Erythroblast (primary cell): ENCODE results near the gene ZNF846.
"Not testable (repeated sequence)": the region's sequence is repeated elsewhere in the genome, so short reads cannot be mapped to it uniquely, and the experiment has no call there.

ENCODE experiments used
- DNase-seq, 2 experiments: peaks; one replicate each; lab custom pipeline; 2025; lab: John Stamatoyannopoulos, UW
- GATA1 ChIP-seq: IDR thresholded peaks from 2 replicates; pipeline ENCODE4 v1.6.1; 2011; ENCODE audit warnings: low read depth, mild to moderate bottlenecking, control low read depth, low read length, moderate library complexity
- POLR2A ChIP-seq: IDR thresholded peaks from 2 replicates; pipeline ENCODE4 v1.6.1; 2011; ENCODE audit warnings: mild to moderate bottlenecking, low read length

The ZNF846 gene

GRCh38 chr19:9789066-9789465, 20.5 kb upstream of the ZNF846 start:
- DNase-seq: no peak
- TF ChIP-seq POLR2A: no peak
- no peak for TF ChIP-seq GATA1

- DNase-seq: not testable (repeated sequence)
Observed at GRCh38 chr19:9788604-9789003, 20.1 kb upstream of the ZNF846 start.

GRCh38 chr19:9786819-9787218, 18.3 kb upstream of the ZNF846 start:
- TF ChIP-seq POLR2A (no peak), GATA1 (no peak)
- no peak for DNase-seq

GRCh38 chr19:9786342-9786741, 17.8 kb upstream of the ZNF846 start:
- TF ChIP-seq GATA1 (no peak), POLR2A (no peak)
- DNase-seq: no peak

GRCh38 chr19:9785367-9786331, 17.1 kb upstream of the ZNF846 start:
- TF ChIP-seq GATA1 (no peak), POLR2A (peak; percentile 82)
- DNase-seq: peak; percentile 91 to 92

GRCh38 chr19:9784163-9784496, 15.6 kb upstream of the ZNF846 start:
- DNase-seq: not testable (repeated sequence)

GRCh38 chr19:9782338-9782737, 13.8 kb upstream of the ZNF846 start:
- TF ChIP-seq POLR2A: no peak
- no peak for TF ChIP-seq GATA1
- peak in 1 of 2 experiments; percentile 30 for DNase-seq

- TF ChIP-seq GATA1: no peak
- TF ChIP-seq POLR2A: no peak
- DNase-seq: no peak
Observed at GRCh38 chr19:9757544-9758501, 10.7 kb downstream of the ZNF846 start.

GRCh38 chr19:9752701-9753443, 15.7 kb downstream of the ZNF846 start:
- no peak for DNase-seq
- TF ChIP-seq GATA1: no peak
- no peak for TF ChIP-seq POLR2A

GRCh38 chr19:9751446-9751845, 17.1 kb downstream of the ZNF846 start:
- TF ChIP-seq POLR2A (no peak), GATA1 (no peak)
- no peak for DNase-seq

- no peak for DNase-seq
Observed at GRCh38 chr19:9741476-9742171, 26.9 kb downstream of the ZNF846 start.

GRCh38 chr19:9735986-9736385, 32.6 kb downstream of the ZNF846 start:
- DNase-seq: no peak
- TF ChIP-seq GATA1 (no peak), POLR2A (no peak)

More at GRCh38 chr19:9741476-9742171, 26.9 kb downstream of the ZNF846 start:
- TF ChIP-seq POLR2A (no peak), GATA1 (no peak)

- DNase-seq: not testable (repeated sequence)
Observed at GRCh38 chr19:9730056-9730455, 38.5 kb downstream of the ZNF846 start.
